HG03025 (cell line): ENCODE data around the gene IL2RG.

ENCODE experiments used
- ATAC-seq: cut with Tn5 transposase; IDR thresholded peaks from one replicate; pipeline ENCODE4 v1.9.1; 2021; ENCODE audit warnings: mild to moderate bottlenecking, moderate library complexity; ENCODE audit not compliant: unreplicated experiment, low FRiP score

The IL2RG gene

DNA sequence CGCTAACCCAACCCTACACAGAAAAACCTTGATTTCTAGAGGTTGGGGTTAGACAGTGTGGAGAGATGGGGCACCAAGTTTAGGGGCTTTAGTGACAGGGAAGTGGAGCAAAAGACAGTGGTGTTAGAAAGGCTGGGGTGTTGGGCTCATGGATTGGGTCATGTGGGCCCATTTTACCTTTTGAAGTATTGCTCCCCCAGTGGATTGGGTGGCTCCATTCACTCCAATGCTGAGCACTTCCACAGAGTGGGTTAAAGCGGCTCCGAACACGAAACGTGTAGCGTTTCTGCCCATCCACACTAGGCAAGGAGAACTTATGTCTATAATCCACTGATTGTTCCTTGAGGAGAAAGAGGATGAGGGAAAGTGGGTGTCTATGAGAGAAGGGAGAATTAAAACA, 2.3 kb downstream of the IL2RG start:
- ATAC-seq: no peak

DNA sequence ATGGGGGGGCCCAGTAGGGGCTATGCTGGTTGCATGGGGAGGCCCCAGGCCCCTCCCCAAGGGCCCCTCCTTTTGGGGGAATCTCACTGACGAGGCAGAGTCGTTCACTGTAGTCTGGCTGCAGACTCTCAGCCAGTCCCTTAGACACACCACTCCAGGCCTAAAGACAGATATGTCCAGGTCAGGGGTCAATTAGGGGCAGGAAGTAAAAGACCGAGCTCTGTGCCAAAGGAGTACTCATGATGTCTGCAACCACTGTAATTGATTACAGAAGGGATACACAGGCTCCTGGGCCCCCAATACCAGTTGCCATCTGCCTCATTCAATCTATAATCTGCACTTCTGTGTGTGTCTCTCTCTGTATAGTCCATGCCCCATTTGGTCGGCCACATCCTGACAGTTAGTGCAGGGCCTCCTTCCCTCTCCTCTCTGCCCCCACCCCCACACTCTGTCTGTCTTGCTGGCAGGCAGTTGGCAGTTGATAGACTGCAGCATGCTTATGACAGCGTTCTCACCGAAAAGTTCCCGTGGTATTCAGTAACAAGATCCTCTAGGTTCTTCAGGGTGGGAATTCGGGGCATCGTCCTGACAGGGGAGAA, 3.5 kb downstream of the IL2RG start:
- no peak for ATAC-seq

DNA sequence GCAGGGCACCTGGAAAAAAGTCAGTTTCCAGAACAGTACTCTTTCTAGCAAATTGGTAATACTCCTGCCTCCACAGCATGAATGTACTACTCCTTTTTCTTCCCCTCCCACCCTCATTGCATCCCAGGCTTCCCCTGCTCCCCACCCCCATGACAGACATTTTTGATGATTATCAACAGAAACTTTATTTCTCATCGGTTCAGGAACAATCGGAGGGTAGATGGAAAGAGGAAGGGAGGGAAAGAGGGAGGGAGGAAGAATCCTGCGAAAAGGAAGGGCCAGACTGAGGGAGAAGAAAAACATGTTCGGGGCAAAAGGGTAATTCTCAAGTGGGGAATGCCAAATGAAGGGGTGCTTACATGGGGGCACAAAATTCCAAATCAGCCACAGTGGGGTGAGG, 4.1 kb downstream of the IL2RG start:
- no peak for ATAC-seq

DNA sequence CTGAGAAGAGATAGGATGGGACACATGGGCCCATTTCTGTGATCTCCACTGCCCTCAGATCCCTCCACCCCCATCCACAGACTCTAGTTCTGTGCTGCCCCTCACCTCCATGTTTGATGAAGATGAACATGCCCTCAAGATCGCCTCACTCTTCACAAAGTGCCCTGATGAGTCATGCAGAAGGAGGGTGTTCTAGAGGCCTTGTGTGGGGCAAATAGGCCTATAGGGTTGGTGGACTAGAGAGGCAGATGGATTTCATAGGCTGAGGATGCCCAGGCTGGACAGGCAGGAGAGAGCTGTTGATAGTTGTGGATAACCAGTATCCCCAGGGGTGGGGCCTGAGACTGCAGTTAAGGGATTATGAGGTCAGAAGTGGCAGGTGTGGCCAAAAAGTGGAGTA, 5.0 kb downstream of the IL2RG start, which contains the start of gene CXorf65:
CXorf65 (minus strand) TSS at position 314 of the 400 bp plus-strand sequence; CDS start at position 130, 184 bp downstream.
- ATAC-seq: no peak

DNA sequence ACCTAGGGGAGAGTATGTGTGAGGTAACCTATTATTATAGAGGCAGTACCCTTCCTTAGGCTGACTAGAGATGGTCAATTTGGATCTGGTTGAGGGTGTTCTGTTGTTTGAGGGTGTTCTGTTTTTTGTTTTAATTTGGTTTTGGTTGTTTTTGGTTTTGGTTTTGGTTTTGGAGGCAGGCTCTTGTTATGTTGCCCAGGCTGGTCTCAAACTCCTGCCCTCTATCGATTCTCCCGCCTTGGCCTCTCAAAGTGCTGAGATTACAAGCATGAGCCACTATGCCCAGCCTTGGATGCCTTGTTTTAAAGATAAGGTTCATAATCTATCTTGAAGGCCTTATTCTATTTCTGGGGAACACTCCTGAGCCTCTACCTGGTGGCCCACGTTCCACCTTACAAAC, 5.7 kb downstream of the IL2RG start:
- no peak for ATAC-seq

DNA sequence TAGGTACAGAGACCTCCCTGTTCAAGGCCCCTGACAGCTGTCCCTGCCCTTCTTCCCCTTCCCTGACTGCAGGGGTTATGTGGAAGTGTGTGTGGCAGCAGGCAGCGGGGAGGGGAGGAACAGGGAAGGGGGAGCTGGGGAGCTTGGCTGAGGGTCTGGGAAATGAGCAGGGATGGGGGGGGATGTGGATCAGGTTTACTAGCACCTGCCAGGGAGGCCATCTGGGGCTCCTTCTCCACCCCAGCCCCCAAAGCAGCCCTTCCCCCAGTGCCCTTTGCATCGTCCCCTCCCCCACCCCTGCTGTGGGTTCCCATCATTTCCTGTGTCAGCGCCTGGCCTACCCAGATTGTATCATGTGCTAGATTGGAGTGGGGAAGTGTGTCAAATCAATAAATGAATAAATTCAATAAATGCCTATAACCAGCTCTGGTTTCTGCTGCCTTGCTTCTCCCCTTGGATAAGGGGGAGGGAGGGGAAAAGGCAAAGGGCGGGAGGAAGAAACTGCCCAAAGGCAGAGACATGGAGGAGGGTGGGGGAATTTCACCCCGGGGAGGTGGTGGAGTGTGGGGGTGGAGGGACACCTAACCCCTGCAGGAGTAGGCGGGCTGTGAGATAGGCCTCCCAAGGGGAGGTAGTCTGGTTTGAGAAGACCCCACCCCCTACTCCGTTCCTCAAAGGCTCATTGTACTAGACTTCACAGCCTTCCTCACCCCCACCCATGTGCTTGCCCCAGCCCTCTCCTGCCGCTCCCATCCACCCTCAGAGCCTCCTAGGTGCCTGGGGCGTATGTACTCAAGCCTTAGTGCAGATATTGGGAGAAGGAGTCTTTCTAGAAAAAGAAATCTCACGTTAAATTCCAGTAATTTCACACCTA, 8.0 kb downstream of the IL2RG start:
- ATAC-seq: no peak

DNA sequence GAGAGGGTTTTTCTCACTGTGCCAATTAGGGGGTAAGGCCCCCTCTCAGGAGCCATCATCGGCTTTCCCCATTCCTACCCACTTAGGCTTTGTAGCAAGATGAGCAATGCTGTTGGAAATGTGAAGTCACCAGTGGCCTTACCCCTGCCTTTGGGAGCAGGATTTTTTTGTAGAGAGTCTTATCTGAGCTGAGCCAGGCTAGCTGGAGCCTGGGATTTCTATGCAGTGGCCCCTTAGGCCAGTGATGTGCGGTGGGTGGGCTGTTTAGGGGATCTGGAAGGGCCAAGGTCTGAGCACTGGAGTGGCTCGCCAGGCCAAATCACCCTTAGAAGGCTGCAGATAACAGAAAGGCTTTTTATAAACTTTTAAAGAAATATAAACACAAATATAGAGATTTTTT, 9.1 kb downstream of the IL2RG start:
- no peak for ATAC-seq

DNA sequence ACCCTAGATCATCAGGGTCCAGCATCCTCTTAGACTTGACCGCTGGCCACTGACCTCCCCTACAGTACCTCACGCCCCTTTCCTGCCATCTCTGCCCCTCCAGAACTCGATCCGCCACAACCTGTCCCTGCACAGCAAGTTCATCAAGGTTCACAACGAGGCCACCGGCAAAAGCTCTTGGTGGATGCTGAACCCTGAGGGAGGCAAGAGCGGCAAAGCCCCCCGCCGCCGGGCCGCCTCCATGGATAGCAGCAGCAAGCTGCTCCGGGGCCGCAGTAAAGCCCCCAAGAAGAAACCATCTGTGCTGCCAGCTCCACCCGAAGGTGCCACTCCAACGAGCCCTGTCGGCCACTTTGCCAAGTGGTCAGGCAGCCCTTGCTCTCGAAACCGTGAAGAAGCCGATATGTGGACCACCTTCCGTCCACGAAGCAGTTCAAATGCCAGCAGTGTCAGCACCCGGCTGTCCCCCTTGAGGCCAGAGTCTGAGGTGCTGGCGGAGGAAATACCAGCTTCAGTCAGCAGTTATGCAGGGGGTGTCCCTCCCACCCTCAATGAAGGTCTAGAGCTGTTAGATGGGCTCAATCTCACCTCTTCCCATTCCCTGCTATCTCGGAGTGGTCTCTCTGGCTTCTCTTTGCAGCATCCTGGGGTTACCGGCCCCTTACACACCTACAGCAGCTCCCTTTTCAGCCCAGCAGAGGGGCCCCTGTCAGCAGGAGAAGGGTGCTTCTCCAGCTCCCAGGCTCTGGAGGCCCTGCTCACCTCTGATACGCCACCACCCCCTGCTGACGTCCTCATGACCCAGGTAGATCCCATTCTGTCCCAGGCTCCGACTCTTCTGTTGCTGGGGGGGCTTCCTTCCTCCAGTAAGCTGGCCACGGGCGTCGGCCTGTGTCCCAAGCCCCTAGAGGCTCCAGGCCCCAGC, 10.5 kb downstream of the IL2RG start:
- ATAC-seq: no peak

DNA sequence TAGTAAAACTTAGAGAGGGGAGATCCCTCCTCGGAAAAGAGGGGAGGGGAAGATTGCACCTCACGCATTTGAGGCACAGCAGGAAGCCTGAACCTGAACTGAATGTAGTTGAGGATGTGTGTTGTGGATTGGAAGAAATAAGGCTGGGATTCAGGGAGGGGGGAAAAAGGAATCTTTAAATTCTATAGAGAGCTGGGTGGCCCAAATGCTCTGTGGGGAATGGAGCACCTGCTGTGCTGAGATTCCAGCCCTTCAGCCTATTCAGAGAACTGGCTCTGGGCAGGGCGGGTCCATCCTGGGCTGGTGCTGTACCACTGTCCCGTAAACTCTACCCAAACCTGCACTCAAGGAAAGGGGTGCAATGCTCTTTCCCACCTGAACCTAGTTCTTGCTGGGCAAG, 11.6 kb downstream of the IL2RG start:
- ATAC-seq: no peak

DNA sequence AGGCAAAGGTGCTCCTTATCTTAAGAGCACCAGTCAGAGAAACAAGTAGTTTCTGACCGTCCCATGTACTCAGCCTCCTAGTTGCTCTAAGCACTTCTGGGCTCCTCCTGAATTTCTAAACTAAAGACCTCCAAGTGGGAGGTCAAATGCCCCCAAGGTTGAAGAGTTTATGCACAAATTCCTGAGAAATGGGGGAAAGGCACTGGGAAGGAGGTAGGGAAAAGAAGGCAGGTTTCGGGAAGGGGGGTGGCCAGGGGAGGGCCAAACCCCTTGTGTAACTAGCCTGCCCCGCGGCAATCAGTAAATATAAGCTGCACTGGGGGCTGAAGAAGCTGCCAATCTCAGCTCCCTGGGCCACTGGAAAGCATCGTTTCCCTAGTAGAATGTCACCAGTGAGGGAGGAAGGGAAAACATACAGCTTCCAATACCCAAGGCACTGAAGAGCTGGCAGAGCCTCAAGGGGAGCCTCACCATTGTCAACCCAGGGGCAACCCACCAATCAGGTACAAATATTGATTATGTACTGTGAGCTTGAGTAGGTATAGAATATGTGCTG, 12.3 kb downstream of the IL2RG start:
- ATAC-seq: no peak

DNA sequence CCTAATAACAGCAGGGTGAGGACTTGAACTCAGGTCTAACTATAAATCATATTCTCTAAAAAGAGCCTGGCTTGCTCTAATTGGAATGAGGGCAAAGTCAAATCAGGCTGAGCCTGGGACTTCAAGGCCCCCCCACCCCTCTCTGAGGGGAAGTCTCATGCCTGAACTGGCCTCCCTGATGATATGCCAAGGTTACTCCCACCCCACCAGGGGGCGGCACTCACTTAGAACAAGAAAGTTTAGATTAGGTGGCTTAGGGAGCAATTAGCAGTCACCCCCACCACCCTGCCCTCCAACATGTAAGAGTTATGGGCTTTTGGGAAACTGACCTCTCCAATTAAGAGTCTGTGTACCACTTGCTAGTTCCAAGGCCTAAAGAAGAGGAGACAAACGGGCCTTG, 13.1 kb downstream of the IL2RG start:
- no peak for ATAC-seq

DNA sequence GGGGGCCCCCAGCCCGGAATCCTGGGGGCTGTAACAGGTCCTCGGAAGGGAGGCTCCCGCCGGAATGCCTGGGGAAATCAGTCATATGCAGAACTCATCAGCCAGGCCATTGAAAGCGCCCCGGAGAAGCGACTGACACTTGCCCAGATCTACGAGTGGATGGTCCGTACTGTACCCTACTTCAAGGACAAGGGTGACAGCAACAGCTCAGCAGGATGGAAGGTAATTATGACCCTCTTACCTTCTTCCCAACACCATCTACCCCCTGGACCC, 14.7 kb downstream of the IL2RG start:
- ATAC-seq: no peak

DNA sequence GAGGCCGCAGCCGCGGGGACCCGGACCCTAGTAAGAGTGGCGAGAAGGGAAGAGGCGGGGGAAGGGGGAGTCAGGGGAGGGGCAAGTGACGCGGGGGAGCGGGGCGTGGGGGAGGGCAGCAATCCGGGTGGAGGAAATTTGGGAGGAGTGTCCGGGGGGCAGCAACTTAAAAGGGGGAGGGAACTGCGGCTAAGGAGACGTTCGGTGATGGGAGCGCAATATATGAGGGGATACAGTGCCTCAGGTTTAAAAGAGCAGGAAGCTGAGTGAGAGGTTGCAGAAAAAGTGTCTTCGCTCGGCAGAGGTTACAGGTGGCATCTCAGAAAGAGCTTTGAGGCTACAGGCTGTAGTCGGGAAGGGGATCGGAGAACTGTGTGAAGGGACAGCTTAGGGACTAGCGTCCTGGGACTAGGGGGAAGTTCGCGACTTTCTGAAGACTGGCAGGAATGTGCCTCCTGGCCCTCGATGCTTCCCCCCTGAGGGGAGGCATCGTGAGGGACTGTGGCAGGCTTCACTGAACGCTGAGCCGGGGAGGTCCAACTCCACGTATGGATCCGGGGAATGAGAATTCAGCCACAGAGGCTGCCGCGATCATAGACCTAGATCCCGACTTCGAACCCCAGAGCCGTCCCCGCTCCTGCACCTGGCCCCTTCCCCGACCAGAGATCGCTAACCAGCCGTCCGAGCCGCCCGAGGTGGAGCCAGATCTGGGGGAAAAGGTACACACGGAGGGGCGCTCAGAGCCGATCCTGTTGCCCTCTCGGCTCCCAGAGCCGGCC, 15.2 kb downstream of the IL2RG start:
- peak; percentile 35 for ATAC-seq

DNA sequence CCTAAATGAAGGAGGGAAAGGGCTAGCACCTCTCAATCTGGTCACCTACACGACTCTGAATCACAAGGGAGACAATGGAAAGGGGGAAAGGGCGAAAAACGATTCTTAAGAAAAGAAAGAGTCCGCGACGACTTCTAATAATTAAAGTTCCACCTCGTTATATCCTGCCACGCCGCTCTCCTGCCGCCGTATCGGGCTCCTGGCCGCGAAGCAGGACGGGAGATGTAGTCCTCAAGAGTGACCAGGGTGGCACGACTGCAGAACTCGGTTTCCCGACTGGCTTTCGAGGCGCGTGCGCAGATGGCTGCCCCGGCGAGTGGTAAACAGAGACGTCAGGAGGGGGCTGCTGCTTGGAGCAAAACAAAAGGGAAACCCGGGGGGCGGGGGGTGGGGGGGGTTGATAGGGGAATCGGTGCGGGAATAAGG, 15.8 kb downstream of the IL2RG start, which contains the start of gene FOXO4:
FOXO4 (plus strand) TSS at position 297 of the 426 bp plus-strand sequence. CDS start 678 bp downstream, outside the sequence.
- peak; percentile 77 for ATAC-seq

DNA sequence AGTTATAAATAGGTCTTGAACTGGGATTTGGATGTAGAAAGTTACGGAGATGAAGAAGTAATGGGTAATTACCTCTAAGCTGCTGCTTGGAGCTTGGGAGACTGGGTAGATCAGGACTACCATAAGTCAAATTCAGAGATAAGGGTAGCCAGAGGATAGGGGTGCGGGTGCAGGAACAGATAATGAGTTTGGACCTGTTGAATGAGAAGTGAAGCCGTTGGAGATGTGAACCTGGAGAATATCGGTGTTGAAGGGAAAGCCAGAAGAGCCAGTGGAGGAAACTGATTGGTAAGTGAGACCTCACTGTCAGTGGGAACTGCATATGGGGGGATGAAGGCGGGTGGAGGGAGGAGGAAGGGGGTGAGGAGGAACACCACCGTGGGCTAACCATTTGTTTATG, 16.3 kb downstream of the IL2RG start:
- no peak for ATAC-seq

DNA sequence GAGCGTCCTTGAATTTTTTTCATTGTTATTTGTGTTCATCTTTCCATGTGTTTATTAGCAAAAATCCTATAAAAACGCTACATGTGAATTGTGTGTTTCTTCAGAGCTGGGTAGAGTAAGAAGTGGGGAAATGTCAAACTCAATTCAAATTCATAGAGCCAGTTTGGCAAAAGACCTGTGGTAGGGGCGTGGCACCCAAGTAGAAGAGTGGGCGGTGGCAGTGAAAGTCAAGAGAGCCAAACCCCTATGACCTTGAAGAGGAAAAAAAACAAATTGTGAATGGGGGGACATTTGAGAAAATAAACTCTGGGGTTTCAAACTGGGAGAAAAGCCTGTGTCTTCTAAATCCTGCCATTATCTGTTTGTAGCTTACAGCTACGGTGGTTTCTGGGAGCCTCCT, 20.1 kb downstream of the IL2RG start:
- ATAC-seq: no peak

DNA sequence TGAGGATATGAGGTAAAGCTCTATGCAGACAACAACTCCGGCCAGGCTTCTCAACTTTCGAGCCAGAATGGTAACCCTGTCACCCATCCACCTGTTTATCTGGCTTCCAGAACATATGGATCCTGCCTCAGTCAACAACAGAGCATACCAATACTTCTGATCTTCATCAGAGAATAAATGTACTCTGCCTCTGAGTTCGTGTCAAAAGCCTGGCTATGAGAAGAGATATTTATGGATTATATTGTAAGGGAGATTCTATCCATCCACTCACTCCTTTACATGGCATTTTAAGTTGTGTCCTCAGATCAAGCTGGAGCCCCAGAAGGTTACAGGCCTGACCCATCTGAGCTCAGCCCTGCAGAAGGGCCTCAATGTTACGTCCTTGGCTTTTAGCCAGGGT, 25.5 kb downstream of the IL2RG start:
- ATAC-seq: no peak

DNA sequence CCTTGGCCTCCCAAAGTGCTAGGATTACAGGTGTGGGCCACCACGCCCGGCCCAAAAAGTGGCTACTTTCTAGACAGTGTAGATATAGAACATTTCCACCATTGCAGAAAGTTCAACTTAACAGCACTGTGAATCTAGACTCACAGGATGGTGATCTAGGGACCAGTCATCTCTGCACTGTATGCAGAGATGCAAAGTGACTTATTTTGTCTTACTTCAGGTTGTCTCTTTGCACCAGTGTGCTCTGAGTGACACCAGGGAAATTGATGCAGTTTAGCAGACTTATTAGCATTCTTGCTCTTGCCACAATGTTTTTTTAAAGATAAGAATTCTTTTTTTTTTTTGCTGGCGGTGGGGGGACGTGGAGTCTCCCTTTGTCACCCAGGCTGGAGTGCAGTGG, 28.6 kb downstream of the IL2RG start:
- no peak for ATAC-seq

DNA sequence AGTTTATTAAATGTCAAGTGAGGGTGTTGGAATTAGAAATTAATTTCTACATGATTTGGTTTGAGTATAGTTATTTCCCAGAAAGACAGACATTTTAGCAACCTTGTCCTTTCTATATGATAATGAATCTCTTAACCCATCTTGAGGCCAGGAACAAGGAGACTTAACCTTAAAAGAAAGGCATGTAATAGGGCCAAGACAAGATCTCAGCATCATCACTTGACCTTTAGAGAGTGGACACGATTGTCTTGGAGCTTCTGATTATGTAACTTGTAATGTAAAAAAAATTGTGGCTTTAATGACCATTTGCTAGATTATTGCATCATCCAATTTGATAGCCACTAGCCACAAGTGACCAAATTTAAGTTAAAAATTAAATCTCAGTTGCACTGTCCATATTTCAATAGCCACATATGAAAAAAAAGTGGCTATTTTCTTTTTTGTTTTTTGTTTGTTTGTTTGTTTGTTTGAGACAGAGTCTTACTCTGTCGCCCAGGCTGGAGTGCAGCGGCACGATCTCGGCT, 29.2 kb downstream of the IL2RG start:
- no peak for ATAC-seq
